ENCODE results near the gene OVAAL.
"Not testable (repeated sequence)": the region's sequence is repeated elsewhere in the genome, so short reads cannot be mapped to it uniquely, and the experiment has no call there.

Gene OVAAL

GRCh38 chr1:180540697-180541594 lies 17.8 kb upstream of the OVAAL start:
- no peak for DNase-seq (ENCODE audit: low read depth)

- DNase-seq (ENCODE audit: low read depth) = no peak
These were observed 16.5 kb upstream of the OVAAL start for GRCh38 chr1:180542113-180542837.

GRCh38 chr1:180542838-180543145 lies 16.0 kb upstream of the OVAAL start:
- DNase-seq (ENCODE audit: low read depth) = no peak

- DNase-seq (ENCODE audit: low read depth) = no peak
These were observed 14.7 kb upstream of the OVAAL start for GRCh38 chr1:180544050-180544449.

GRCh38 chr1:180545991-180546390 lies 12.8 kb upstream of the OVAAL start:
- no peak for DNase-seq (ENCODE audit: low read depth)

- DNase-seq (ENCODE audit: low read depth) = no peak
These were observed 10.0 kb upstream of the OVAAL start for GRCh38 chr1:180548686-180549317.

- not testable (repeated sequence) for DNase-seq (ENCODE audit: low read depth)
These were observed 9.0 kb upstream of the OVAAL start for GRCh38 chr1:180549770-180550169.

GRCh38 chr1:180550241-180550640 lies 8.5 kb upstream of the OVAAL start:
- DNase-seq (ENCODE audit: low read depth) = no peak

- DNase-seq (ENCODE audit: low read depth) = no peak
These were observed 6.8 kb upstream of the OVAAL start for GRCh38 chr1:180551997-180552396.

- DNase-seq (ENCODE audit: low read depth) = not testable (repeated sequence)
These were observed 5.7 kb upstream of the OVAAL start for GRCh38 chr1:180553046-180553445.

- DNase-seq (ENCODE audit: low read depth) = no peak
These were observed 3.4 kb upstream of the OVAAL start for GRCh38 chr1:180555411-180555810.

- DNase-seq (ENCODE audit: low read depth) = no peak
These were observed 1.6 kb downstream of the OVAAL start for GRCh38 chr1:180560200-180560867.

GRCh38 chr1:180560868-180561600 lies 2.3 kb downstream of the OVAAL start:
- no peak for DNase-seq (ENCODE audit: low read depth)

GRCh38 chr1:180562640-180563025 lies 3.9 kb downstream of the OVAAL start:
- DNase-seq (ENCODE audit: low read depth) = no peak

GRCh38 chr1:180563026-180563827 lies 4.5 kb downstream of the OVAAL start:
- no peak for DNase-seq (ENCODE audit: low read depth)

GRCh38 chr1:180565121-180565871 lies 6.5 kb downstream of the OVAAL start:
- DNase-seq (ENCODE audit: low read depth) = no peak

GRCh38 chr1:180566026-180566425 lies 7.3 kb downstream of the OVAAL start:
- DNase-seq (ENCODE audit: low read depth) = no peak

- DNase-seq (ENCODE audit: low read depth) = no peak
These were observed 7.7 kb downstream of the OVAAL start for GRCh38 chr1:180566495-180566894.

GRCh38 chr1:180567654-180568053 lies 8.9 kb downstream of the OVAAL start:
- no peak for DNase-seq (ENCODE audit: low read depth)

GRCh38 chr1:180568184-180568583 lies 9.4 kb downstream of the OVAAL start:
- DNase-seq (ENCODE audit: low read depth) = no peak

Data from fibroblast of the conjunctiva (primary cell).